ENCODE data around the gene PEAK1.

PEAK1 gene

DNA sequence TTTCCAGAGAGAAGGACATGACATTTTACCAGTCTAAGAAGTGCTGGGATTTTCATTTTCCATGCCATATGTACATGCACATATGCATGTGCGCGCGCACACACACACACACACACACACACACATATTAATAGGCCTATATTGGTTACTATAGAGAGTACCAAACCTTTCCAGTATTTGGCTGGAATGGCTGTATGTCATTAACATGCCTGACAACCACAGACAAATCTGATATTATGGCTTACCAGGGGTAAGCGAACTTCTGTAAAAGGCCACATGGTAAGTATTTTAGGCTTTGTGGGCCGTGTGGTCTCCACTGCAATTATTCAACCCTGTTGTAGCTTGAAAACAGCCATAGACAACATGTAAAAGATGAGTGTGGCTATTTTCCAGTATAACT is 251.8 kb downstream of the PEAK1 start:
- Histone ChIP-seq H3K9ac (ENCODE audit: low read length) (no peak overlapping the region), H3K79me2 (ENCODE audit: insufficient read depth, low read length) (no peaks in the 10 kb centered on the region), H3K36me3 (ENCODE audit: low read length) (no peaks in the 10 kb centered on the region), H3K9me3 (ENCODE audit: insufficient read depth, low read length) (no peaks in the 10 kb centered on the region), H3K27me3 (ENCODE audit: low read length) (no peaks in the 10 kb centered on the region), H3K27ac (ENCODE audit: low read depth, low read length) (no peak overlapping the region), H3K4me3 (ENCODE audit: insufficient read depth, low read length, poor library complexity, severe bottlenecking) (no peak overlapping the region), H4K20me1 (ENCODE audit: low read depth, low read length) (no peaks in the 10 kb centered on the region), H2AFZ (ENCODE audit: low read depth, low read length, severe bottlenecking) (no peak overlapping the region), H3K4me2 (ENCODE audit: low read depth, low read length, poor library complexity, severe bottlenecking) (no peak overlapping the region), H3K9me2 (replicated peaks; ENCODE audit: insufficient read depth, low read length) (no peaks in the 10 kb centered on the region), H3F3A (ENCODE audit: insufficient read depth) (no peaks in the 10 kb centered on the region)
- TF ChIP-seq EZH2phosphoT487 (conservative IDR thresholded peaks at IDR 0.05; ENCODE audit: low read length), result no peak

DNA sequence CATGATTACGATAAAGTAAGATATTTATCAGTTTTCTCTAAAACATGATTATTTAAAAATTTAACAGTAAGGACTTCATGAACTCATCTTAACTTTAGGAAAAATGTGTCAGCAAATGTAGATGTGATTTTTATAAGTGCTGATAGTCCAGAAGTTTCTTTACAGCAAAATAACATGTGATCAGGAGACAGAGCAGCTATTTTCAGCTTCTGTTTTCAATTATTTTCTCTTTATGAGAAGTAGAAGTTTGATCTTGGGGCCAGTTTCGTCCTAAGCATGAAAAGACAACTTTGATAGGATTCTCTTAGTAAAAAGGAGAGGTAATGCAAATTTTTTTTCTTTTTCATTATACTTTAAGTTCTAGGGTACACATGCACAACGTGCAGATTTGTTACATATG is 252.5 kb downstream of the PEAK1 start:
- Histone ChIP-seq H3K4me3 (ENCODE audit: insufficient read depth, low read length, poor library complexity, severe bottlenecking) (no peak overlapping the region), H3K9me3 (ENCODE audit: insufficient read depth, low read length) (no peaks in the 10 kb centered on the region), H3K27me3 (ENCODE audit: low read length) (no peaks in the 10 kb centered on the region), H3K4me2 (ENCODE audit: low read depth, low read length, poor library complexity, severe bottlenecking) (no peak overlapping the region), H3K27ac (ENCODE audit: low read depth, low read length) (no peak overlapping the region), H3K9me2 (replicated peaks; ENCODE audit: insufficient read depth, low read length) (no peaks in the 10 kb centered on the region), H3K79me2 (ENCODE audit: insufficient read depth, low read length) (no peaks in the 10 kb centered on the region), H3K9ac (ENCODE audit: low read length) (no peak overlapping the region), H3K36me3 (ENCODE audit: low read length) (no peaks in the 10 kb centered on the region), H4K20me1 (ENCODE audit: low read depth, low read length) (no peaks in the 10 kb centered on the region), H2AFZ (ENCODE audit: low read depth, low read length, severe bottlenecking) (no peak overlapping the region), H3F3A (ENCODE audit: insufficient read depth) (no peaks in the 10 kb centered on the region)
- TF ChIP-seq, protein P1, sequence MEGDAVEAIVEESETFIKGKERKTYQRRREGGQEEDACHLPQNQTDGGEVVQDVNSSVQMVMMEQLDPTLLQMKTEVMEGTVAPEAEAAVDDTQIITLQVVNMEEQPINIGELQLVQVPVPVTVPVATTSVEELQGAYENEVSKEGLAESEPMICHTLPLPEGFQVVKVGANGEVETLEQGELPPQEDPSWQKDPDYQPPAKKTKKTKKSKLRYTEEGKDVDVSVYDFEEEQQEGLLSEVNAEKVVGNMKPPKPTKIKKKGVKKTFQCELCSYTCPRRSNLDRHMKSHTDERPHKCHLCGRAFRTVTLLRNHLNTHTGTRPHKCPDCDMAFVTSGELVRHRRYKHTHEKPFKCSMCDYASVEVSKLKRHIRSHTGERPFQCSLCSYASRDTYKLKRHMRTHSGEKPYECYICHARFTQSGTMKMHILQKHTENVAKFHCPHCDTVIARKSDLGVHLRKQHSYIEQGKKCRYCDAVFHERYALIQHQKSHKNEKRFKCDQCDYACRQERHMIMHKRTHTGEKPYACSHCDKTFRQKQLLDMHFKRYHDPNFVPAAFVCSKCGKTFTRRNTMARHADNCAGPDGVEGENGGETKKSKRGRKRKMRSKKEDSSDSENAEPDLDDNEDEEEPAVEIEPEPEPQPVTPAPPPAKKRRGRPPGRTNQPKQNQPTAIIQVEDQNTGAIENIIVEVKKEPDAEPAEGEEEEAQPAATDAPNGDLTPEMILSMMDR (IDR thresholded peaks at IDR 0.05; ENCODE audit: insufficient read depth, low read length, poor library complexity, severe bottlenecking), result no peak
- no peak for TF ChIP-seq EZH2phosphoT487 (conservative IDR thresholded peaks at IDR 0.05; ENCODE audit: low read length)

DNA sequence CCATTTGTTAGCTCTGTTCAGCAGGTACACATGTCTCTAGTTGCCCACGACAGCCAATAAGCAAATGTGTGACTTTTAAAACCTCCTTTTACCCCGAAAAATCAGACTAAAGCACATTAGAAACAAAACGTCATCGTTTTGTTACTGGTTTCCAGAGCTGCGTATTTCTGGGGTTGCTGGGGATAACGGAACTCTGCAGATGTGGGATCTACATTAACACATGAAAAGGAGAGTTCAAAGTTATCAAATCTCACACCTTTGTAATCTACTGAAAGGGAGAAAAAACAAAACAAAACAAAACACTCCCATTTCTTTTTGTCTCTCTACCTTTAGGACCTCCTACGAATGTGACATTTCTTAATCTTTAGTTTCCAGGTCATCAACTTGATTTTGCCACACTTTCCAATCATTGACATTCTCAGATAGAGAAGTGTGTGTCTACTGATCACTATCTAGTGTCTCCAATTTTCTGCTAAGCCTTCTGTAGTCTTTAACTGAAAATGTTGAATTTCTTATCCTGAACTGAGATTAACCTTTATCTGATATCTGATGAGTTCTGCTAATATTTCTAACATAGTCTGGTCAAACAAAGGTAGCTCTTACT is 256.0 kb downstream of the PEAK1 start:
- Histone ChIP-seq H4K20me1 (ENCODE audit: low read depth, low read length) (no peaks in the 10 kb centered on the region), H3K79me2 (ENCODE audit: insufficient read depth, low read length) (no peaks in the 10 kb centered on the region), H3K4me3 (ENCODE audit: insufficient read depth, low read length, poor library complexity, severe bottlenecking) (no peak overlapping the region), H3K36me3 (ENCODE audit: low read length) (no peaks in the 10 kb centered on the region), H2AFZ (ENCODE audit: low read depth, low read length, severe bottlenecking) (no peak overlapping the region), H3K4me2 (ENCODE audit: low read depth, low read length, poor library complexity, severe bottlenecking) (no peak overlapping the region), H3K27me3 (ENCODE audit: low read length) (no peaks in the 10 kb centered on the region), H3K9me2 (replicated peaks; ENCODE audit: insufficient read depth, low read length) (no peaks in the 10 kb centered on the region), H3K9ac (ENCODE audit: low read length) (no peak overlapping the region), H3K27ac (ENCODE audit: low read depth, low read length) (no peak overlapping the region), H3K9me3 (ENCODE audit: insufficient read depth, low read length) (no peaks in the 10 kb centered on the region), H3F3A (ENCODE audit: insufficient read depth) (no peaks in the 10 kb centered on the region)
- TF ChIP-seq, protein P1 (IDR thresholded peaks at IDR 0.05; ENCODE audit: insufficient read depth, low read length, poor library complexity, severe bottlenecking), result no peak
- TF ChIP-seq EZH2phosphoT487 (conservative IDR thresholded peaks at IDR 0.05; ENCODE audit: low read length), result no peak

DNA sequence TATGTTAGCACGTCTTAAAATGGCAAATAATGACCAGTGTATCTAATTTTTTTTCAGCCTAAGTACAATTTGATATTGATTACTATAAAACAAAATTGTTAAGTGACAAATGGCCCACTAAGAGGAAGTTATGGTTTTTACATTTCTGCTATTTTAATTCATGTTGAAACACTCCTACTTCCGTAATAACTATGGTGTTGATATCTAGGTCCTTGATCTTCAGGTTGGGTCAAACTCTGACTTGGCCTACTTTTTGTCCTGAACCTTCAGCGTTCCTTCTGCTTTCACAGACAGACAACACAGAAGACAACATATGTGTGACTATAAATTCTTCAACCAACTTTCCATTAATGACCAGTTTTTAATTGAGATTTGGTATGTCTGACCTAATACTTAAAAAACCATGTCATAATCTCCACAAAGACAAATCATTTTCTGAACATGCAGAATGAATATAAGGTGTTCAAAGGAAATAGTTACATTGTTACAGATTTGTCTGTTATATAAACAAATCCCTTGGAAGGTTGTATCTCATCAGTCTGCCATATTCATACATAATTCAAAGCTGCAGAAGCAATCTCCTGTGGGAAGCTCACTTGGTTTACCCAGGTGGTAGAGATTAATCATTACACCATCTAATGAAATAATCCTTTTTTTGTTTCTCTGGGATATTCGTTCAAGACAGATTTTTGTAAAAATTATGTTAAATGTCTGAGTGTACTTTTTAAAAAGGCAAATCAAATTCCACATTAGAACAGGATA is 256.9 kb downstream of the PEAK1 start:
- Histone ChIP-seq H3K4me2 (ENCODE audit: low read depth, low read length, poor library complexity, severe bottlenecking) (no peak overlapping the region), H3K79me2 (ENCODE audit: insufficient read depth, low read length) (no peaks in the 10 kb centered on the region), H3K4me3 (ENCODE audit: insufficient read depth, low read length, poor library complexity, severe bottlenecking) (no peak overlapping the region)

More for the DNA sequence above, 256.9 kb downstream of the PEAK1 start:
- Histone ChIP-seq H4K20me1 (ENCODE audit: low read depth, low read length) (no peaks in the 10 kb centered on the region), H3K27ac (ENCODE audit: low read depth, low read length) (no peak overlapping the region), H2AFZ (ENCODE audit: low read depth, low read length, severe bottlenecking) (no peak overlapping the region), H3K9ac (ENCODE audit: low read length) (no peak overlapping the region), H3K9me2 (replicated peaks; ENCODE audit: insufficient read depth, low read length) (no peaks in the 10 kb centered on the region), H3K9me3 (ENCODE audit: insufficient read depth, low read length) (no peaks in the 10 kb centered on the region), H3K36me3 (ENCODE audit: low read length) (no peaks in the 10 kb centered on the region), H3K27me3 (ENCODE audit: low read length) (no peaks in the 10 kb centered on the region), H3F3A (ENCODE audit: insufficient read depth) (no peaks in the 10 kb centered on the region)
- TF ChIP-seq, protein P1 (IDR thresholded peaks at IDR 0.05; ENCODE audit: insufficient read depth, low read length, poor library complexity, severe bottlenecking), result no peak
- TF ChIP-seq EZH2phosphoT487 (conservative IDR thresholded peaks at IDR 0.05; ENCODE audit: low read length), result no peak

Measured in SU-DHL-6 (cell line).